HS-27A (cell line): Measurements from ENCODE around the gene C4orf46.
"Not testable (repeated sequence)": the region's sequence is repeated elsewhere in the genome, so short reads cannot be mapped to it uniquely, and the experiment has no call there.

Source experiments
- DNase-seq: peaks from one replicate; pipeline ENCODE4 v3.0.0-alpha.2; 2012; ENCODE audit warnings: low read depth, missing footprints

C4orf46 gene

DNA sequence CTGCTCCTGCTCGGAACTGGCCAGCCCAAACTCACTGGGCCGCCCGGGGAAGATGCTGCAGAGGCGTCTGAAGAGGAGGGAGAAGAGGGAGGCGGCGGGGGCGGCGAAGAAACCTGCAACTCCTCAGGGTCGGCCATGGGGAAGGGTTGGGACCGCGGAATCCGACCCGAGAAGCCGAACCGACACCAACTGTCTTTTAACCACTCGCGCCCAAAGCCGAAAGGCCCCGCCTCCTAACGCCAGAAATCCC is at the start of gene C4orf46:
Gene C4orf46, minus strand, starts transcription at position 223 of the 250 bp plus-strand sequence. Its CDS starts 86 bp downstream, at position 137.
- DNase-seq: no peak

DNA sequence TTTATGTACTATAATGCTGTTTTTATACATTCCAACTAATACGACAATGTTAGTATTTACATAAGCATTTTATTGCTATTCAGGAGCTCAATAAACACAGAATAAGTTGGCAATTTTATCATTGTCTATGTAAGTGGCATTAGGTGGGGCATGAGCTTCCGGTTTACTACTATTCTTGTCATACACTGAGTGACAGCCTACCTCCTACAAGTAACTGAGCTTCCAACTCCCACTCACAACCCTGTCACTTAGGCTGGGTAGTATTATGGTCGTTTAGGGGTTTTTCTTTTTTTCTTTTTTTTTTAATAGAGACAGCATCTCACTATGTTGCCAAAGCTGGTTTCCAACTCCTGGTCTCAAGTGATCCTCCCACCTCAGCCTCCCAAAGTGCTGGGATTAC is 44.1 kb upstream of the C4orf46 start:
- DNase-seq: no peak

DNA sequence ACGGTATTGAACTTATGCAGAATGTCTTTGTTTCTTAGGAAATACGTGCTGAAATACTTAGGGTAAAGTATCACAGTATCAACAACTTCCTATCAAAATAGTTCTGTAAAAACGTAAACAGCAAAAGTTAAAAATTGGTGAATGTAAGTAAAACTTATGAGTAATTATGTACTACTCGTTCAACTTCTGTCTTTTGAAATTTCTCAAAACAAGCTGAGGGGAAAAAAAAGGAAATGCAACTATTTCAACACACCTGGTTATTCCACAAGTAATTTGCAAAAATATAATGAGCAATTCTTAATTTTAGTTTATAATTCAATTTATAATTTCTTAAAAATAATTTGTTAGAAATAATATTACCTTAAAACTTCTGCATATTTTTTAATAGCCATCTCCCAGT is 43.2 kb upstream of the C4orf46 start:
- no peak for DNase-seq

DNA sequence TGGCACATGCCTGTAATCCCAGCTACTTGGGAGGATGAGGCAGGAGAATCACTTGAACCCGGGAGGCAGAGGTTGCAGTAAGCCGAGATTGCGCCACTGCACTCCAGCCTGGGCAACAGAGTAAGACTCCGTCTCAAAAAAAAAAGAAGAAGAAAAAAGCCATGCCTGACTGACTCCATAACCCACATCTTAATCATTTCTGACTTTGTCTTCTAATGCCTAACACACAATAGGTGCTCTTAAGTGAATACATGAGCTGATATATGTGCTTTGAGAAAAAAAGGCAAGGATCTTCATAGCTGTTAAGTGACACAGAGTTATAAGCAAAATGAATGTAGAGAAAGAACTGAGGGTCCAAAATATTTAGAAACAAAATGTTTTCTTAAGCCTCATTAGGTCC is 40.9 kb upstream of the C4orf46 start:
- not testable (repeated sequence) for DNase-seq

DNA sequence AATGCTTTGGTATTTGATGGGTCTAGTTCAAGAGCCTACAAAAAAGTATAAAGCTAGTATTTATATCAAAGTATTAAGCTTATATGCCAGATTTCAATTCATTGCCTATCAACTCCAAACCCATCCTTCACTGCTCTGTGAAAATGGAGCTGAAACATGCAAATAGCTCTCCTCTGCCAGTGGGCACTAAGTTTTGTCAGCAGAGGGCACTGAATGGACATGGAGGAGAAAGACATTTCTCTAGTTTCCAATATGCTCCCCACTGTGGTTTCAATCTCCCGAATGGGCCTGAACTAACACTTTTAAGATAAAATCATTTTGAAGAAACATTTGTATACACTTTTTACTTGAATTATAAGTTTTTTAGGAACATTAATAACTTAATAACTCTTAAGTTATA is 39.1 kb upstream of the C4orf46 start:
- DNase-seq: no peak

DNA sequence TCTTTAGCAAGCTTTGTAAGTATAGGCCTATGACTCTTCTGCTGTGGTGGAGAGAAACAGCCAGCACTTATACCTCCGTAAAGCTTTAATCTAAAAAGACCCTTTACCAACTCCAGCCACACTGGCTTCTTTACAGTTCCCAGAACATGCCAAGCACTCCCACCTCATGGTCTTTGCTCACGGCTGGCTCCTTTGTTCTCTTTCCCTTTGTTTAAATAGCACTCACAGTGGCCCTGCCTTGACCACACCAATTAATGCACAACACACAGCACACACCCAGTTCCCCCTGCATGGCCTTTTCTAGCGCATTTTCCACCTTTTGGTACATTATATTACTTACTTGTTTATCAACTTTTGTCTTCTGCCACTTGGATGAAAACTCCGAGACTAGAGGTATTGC is 32.6 kb upstream of the C4orf46 start:
- DNase-seq: no peak

DNA sequence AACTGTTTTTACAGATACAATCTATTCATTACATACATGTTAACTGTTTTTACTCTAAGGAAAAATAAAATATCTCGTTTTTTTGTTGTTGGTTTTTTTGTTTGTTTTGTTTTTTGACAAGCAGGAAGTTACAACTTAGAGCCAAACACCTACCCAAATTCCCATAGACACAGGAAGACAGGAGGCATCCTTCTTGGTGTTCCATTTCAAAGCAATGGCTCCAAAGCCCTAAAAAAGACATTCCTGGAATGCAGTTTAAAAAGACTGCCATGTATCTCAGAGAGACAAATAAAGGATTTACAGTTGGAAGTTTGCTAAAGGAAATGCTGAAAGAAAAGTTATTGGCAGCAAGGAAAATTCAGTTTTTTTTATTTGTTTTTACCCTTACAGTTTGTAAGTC is 17.1 kb upstream of the C4orf46 start:
- DNase-seq: no peak

DNA sequence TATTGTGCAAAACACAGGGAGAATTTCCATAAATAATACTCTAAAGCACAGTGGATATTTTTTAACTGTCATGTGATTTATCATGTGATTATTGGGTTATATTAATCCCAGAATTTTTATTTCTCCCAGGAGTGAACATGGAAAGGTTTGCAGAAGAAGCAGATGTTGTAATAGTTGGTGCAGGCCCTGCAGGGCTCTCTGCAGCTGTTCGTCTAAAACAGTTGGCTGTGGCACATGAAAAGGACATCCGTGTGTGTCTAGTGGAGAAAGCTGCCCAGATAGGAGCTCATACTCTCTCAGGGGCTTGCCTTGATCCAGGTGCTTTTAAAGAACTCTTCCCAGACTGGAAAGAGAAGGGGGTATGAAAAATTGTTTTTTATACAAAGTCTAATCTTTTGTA is 10.4 kb upstream of the C4orf46 start:
- no peak for DNase-seq

DNA sequence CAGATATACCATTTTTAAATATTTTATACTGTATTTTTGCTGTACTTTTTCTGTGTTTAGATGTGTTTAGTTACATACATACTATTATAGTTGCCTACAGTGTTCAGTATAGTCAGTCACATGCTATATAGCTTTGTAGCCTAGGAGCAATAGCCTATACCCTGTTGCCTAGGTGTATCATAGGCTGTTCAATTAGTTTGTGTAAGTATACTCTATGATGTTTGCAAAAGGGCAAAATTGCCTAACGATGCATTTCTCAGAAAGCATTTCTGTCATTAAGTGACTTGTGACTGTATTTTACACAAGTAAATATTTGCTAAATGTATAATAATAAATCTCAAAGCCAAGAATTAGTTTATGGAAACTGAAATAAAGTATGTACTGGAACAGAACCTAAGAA is 9.9 kb upstream of the C4orf46 start:
- DNase-seq: no peak

DNA sequence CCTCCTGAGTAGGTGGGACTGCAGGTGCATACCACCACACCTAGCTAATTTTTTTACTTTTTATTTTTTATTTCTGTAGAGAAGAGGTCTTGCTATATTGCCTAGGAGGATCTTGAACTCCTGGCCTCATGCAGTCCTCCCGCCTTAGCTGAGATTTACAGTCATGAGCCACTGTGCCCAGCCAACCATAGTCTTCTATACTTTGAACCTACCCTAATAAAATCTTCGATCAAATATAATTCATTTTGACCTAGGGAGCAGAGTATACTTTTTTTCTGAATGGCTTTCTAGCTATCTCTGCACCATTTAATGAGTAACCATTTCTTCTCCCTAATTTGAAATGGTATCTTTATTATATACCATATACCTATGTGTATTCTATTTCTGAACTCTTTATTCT is 7.1 kb upstream of the C4orf46 start:
- no peak for DNase-seq

DNA sequence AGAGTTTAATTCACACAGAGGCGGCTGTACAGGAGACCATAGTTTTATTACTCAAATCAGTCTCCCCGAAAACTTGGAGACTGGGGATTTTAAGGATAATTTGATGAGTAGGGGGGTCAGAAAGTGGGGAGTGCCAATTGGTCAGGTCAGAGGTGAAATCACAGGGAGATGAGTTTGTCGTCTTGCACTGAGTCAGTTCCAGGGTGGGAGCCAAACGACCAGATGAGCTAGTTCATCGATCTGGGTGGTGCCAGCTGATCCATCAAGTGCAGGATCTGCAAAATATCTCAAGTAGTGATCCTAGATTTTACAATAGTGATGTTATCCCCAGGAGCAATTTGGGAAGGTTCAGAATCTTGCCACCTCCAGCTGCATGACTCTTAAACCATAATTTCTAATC is 4.4 kb upstream of the C4orf46 start:
- DNase-seq: no peak

DNA sequence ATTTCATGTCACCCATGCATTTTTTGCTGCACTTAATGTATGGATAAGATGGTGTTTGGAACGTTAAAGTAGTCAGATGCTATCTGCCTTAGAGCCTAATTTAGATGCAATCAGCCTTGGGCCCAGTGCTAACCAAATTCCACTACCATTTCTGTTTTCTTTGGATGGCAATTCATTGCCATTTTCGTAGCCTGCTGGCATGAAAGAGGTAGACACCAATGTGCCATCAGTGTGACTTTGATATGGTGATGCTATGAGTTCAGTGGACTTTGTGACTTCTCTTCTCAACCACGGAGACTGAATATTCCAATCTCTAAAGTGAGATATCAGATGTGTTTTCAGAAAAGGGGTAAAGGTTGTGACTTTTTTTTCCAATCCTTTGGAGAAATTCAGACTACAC is 1.9 kb upstream of the C4orf46 start:
- no peak for DNase-seq

DNA sequence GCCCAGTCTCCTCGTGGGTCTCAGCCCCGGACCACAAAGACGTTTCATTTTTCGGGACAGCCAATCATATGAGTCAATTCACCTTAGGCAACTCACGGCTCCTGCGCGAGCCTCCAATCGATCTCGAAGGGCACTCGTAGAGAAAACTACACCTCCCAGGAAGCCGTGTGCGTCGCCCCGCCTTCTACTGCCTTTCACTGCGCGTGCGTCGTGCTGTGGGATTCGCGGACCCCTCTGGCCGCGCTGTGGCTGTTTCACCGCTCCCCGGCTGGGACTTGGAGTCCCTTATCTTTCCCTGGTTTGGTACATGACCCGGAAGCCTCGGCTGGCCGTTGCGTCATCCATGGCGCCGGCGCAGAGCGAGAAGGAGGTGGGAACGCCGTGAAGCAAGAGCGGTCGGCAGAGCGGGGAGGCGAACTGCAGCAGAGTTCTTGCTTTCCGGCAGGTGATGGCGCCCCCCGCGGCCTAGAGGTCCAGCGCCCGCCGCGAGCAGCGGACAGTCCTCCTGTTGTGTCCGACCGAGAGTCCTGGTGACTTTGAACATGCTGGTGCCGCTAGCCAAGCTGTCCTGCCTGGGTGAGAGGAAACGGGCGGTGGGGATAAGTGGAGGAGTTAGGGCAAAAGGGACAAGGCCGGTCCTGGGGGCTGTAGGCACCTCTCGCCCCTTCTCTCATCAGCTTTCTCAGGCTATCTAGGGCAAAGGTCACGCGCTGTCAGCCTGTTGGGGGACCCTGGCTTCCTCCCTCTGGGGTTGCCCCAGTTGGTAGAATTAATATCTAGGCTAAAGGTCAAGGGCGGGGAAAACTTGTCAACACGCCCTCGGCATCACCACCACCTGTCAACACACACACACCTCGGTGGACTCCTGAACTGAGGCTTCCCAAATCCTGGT is 474 bp upstream of the C4orf46 start, which contains the start of gene ETFDH:
Gene ETFDH, plus strand, starts transcription at position 382 of the 892 bp plus-strand sequence. Its CDS starts 161 bp downstream, at position 543.
- DNase-seq: peak; percentile 98

DNA sequence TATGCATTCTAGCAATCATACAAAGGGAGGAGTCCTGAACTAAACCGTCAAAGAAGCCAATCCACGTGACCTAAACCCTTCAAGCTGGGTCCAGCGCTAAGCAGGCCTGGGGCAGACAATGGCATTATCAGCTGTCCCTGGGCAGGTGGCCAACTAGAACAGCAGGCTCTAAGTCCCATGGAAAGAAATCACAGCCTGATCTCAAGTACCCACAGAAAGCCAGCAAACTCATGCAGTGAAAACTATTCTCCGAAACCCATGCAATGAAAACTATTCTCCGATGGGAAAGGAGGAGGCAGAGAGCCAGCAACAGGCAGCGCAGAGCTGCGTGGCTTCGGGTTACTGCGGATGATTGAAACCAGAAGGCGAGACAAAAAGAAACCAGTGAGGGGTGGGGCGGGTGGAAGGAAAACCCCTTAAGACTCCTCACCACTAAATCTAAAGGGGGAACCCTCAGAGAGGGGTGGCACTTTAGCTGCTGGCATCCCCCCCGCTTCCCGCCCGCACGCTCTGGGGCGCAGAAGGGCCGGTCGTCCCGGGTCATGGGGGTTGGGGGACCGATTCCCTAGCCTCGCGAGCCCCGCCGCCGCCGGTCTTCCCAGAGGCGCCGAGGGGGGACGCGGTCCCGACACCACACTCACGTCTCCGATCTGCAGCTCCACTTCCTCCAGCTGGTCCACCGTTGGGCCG is 567 bp downstream of the C4orf46 start:
- peak; percentile 75 for DNase-seq

DNA sequence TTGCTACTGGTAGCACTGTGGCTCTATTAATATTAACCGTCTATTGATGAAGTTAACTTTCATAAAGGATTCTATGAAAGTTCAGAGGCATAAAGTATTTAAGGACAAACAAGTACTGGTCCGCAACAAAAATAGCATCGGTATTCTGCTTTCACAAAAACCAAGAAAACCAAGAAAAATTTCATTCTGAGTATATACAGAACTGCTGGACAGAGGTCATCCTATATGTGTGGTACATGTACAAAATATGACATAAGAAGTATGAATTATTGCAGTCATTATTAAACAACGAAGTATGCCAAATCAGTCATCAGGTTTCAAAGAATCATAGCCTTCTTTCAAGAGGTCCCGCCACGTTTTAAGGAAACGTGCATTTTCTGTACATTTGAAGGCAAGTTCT is 2.4 kb downstream of the C4orf46 start:
- DNase-seq: no peak

DNA sequence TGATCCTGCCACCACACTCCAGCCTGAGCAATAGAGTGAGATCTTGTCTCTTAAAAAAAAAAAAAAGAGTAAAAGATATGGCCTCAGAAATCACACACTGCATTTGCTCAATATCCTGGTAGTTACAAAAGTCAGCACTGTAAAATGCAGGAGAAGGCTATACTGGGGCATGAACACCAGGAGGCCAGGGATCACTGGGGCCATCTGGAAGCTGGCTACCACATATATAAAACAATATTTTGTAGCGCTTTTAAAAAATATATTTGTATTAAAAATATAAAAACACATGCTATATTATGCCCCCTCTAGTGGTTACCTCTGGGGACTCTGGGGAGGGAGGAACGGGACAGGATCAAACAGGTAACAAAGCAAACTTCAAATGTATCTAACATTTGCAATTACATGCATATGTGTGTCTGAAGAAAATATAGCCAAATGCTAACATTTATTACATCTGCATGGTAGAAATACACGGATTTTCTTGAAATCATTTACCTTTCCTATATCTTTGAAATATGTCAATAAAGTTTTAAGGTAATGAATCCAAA is 4.0 kb downstream of the C4orf46 start:
- DNase-seq: no peak

DNA sequence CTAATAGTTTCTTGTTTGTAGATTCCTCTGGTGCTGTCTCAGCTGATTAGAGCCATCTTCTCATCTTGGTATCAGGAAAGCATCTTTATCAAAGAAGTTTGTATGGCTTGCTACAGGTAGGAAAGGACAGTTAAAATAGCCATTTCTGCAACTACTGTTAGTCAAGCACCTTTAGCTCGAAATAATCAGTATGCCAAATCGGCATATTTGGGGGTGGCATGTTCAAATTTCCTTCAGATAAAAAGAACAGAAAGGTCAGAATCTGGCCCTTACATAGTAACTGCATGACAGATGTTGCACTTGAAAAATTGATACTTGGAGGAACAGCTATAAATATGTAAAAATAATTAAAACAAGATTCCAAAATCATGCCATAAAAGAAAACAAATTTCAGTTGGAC is 4.8 kb downstream of the C4orf46 start:
- no peak for DNase-seq

DNA sequence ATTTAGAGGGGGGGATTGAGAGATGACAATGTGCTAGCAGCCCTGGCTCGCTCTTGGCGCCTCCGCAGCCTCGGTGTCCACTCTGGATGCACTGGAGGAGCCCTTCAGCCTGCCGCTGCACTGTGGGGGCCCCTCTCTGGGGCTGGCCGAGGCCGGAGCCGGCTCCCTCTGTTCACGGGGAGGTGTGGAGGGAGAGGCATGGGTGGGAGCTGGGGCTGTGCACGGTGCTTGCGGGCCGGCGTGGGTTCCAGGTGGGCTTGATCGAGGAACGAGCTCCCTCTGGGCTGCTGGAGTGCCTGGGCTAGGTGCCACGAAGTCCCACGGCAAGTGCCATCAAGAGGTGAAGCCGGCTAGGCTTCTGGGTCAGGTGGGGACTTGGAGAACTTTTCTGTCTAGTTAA is 6.9 kb downstream of the C4orf46 start:
- no peak for DNase-seq

DNA sequence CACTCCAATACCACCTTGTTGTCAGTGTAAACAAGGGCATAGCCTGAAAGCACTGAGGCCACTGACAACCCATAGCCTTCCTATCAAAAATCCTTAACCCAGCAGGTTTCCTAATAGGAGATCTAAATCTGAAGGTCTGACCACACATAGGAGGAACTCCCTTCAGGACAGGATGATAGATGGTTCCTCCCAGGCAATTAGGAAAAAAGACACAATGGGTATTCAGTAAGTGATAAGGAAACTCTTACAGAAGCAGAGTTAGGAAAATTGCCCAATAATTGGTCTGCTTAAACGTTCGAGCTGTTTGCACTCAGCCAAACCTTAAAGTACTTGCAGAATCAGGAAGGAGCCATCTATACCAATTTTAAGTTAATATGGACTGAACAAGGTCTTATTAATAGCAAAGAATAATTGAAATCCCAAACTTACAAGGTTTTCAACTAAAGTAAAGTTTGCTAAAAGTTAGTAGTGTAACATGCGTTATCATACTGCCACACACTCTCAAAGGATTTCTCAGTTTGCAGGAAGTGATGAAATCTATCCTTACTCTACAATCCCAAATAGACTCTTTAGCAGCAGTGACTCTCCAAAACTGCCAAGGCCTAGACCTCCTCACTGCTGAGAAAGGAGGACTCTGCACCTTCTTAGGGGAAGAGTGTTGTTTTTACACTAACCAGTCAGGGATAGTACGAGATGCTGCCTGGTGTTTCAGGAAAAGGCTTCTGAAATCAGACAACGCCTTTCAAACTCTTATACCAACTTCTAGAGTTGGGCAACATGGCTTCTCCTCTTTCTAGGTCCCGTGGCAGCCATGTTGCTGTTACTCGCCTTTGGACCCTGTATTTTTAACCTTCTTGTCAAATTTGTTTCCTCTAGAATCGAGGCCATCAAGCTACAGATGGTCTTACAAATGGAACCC is 7.7 kb downstream of the C4orf46 start:
- not testable (repeated sequence) for DNase-seq

DNA sequence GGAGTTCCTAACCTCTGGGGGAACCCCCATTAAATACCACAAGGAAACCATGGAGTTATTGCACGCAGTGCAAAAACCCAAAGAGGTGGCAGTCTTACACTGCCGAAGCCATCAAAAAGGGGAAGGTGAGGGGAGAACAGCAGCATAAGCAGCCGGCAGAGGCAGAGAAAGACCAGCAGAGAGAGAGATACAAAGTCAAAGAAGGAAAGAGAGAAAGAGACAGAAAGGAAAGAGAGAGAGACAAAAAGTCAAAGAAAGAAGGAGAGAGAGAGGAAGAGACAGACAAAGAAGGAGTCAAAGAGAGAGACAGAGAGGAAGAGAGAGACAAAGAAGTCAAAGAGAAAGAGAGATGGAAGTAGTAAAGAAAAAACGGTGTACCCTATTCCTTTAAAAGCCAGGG is 8.4 kb downstream of the C4orf46 start:
- not testable (repeated sequence) for DNase-seq

DNA sequence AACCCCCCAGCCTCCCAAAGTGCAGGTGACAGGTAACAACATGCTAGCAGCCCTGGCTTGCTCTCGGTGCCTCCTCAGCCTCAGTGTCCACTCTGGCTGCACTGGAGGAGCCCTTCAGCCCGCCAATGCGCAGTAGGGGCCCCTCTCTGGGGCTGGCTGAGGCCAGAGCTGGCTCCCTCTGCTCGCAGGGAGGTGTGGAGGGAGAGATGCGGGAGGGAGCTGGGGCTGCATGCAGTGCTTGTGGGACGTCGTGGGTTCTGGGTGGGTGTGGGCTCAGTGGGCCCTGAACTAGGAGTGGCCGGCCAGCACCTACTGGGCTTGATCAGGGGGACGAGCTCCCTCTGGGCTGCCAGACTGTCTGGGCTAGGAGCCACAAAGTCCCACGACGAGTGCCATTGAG is 14.4 kb downstream of the C4orf46 start:
- DNase-seq: no peak

DNA sequence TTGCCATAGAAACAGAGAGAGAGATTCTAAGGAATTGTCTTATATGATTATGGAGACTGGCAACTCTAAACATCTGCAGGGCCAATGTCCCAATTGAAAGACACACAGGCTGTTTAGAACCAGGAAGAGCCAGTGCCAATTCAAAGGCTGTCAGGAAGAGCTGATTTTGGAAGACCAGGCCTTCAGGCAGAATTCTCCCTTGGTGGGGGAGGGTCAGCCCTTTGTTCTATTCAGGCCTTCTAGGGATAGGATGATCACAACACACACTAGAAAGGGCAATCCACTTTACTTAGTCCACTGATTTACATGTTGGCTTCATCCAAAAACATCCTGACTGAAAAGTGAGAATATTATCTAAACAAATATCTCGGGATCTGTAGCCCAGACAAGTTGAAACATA is 15.2 kb downstream of the C4orf46 start:
- DNase-seq: no peak
